HG03066 (cell line): Measurements from ENCODE around the gene HHATL.

Source experiments
- ATAC-seq: cut with Tn5 transposase; IDR thresholded peaks from one replicate; pipeline ENCODE4 v1.9.1; 2021; ENCODE audit warnings: low read depth; ENCODE audit not compliant: unreplicated experiment

HHATL gene, protein sequence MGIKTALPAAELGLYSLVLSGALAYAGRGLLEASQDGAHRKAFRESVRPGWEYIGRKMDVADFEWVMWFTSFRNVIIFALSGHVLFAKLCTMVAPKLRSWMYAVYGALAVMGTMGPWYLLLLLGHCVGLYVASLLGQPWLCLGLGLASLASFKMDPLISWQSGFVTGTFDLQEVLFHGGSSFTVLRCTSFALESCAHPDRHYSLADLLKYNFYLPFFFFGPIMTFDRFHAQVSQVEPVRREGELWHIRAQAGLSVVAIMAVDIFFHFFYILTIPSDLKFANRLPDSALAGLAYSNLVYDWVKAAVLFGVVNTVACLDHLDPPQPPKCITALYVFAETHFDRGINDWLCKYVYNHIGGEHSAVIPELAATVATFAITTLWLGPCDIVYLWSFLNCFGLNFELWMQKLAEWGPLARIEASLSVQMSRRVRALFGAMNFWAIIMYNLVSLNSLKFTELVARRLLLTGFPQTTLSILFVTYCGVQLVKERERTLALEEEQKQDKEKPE

DNA sequence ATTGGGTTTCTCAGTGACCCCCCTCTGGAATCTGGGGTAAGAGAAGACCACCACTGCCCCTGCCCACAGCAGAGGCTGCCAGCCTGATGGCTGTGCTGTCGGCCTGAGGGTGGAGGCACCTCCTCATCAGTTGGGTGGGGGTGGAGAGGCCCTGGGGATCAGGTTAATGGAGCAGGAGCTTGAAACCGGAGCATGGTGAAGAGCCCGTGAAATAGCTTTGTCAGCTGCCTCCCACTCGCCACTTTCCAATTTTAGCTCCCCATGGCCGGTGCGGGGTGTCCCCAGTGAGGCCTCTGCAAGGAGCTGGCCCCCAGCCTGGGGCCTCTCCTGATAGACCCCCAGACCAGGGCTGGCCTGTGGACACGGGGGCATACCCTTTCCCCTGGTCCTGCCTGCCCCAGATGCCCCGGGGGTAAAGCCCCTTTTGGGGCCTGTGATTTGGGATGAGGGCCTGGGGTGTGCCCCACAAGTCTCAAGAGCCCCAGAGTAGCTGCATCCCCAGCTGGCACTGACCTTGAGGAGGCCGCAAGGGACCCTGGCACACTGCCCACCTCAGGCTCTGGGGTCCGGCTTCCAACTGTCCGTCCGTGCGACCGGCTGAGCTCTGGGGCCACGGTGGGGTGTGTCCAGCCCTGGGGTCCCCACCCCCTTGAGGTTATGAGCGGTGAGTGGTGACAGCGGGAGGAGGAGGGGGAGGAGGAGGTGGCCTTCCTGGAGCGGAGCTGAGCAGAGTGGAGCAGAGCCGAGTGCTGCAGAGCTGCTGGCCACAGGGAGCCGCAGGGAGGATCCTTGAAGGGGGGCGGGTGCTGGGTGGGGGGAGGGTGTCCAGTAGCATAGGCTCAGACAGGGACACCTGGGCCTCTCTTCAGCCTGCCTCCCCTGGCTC is at the start of gene HHATL:
TSS of gene HHATL (minus strand) at position 733 of the 886 bp plus-strand sequence. CDS start 1,972 bp downstream, outside the sequence.
- no peak for ATAC-seq

DNA sequence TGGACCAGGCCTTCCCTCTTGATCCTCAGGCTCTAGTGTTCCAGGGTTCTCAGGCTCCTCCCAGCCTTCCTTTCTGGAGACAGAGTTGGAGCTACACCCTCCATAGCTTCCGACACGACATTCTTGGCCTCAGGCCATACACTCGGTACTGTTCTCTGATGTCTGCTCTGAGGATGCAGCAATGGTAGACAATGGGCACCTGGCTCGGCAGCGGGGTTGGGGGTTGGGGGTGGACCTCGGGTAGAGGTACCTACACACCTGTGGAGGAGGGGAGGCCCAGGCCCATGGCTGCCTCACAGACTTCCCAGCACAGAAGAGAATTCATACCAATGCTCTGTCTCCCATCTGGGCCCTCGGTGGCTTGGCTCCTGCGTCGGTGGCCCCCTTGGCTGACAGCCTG is 49.0 kb upstream of the HHATL start:
- ATAC-seq = no peak

DNA sequence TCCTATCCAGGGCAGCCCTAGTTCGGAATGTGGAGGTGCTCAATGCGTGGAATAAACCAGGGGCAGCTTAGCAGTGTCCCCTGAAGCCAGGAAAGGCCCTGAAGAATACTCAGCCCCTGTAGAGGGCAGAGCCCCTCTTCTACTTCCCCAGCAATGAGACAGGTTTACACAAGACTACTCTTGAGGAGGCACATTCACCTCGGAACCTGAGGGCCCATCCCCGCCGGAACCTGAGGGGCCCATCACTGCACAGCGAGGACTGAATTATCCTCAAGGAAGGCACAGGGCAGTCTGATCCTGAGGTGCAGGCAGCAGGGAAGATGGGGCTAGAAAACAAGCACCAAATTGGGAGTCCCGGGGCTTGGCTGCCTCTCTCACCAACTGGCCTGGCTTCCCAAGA is 48.2 kb upstream of the HHATL start:
- no peak for ATAC-seq

DNA sequence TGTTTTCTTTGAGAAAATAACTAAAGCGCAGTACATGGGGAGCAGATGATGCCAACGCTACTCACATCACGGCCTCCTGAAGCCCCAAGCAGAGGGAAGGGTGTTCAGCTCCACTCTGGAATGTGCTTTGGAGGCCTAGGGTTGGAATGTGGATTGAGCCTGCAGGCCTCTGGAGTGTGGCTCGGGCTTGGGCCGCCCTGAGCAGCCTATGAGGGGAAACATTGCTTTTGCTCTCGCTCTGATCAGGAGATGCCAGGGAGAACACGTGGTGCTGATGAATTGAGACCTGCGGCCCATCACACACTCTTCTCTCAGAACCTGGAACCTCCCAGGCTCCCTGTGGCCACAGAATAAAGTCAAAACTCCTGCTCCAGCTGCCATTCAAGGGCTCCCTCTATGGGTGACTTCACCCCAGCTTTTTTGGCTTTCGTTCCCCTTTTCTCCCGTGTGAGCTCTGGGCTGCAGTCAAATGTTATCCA is 47.2 kb upstream of the HHATL start:
- ATAC-seq = no peak

DNA sequence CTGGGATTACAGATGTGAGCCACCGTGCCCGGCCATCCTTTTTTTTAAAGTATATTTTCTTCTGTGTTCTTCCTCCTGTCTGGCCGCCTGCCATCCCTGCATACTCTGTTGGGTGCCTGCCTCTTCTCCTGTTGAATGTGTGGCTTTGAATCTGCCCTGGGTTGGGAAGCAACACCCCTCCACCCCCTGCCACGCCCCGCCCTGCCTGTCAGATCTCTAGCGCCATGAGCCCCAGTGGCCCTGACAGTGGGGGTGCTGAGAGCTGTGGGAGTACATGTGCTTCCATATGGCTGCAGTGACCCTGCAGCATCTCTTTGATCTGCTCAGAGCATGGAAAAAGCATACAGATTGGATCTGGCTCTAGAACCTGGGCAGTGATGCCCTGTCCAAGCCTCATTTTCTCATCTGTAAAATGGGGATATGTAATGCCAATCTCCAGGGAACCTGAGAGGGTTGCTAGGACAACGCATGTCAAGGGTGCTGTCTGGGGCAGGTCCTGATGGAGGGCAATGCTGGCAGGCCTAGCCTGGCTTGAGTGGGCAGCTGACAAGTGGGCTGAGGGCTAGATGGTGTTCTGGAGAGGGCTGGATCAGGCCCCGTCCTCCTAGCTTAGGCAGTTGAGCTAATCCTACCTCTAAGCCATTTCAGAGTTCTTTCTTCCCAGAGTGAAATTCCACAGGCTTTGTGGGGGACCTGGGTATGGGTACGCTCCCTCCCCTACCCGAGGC is 46.6 kb upstream of the HHATL start:
- no peak for ATAC-seq

DNA sequence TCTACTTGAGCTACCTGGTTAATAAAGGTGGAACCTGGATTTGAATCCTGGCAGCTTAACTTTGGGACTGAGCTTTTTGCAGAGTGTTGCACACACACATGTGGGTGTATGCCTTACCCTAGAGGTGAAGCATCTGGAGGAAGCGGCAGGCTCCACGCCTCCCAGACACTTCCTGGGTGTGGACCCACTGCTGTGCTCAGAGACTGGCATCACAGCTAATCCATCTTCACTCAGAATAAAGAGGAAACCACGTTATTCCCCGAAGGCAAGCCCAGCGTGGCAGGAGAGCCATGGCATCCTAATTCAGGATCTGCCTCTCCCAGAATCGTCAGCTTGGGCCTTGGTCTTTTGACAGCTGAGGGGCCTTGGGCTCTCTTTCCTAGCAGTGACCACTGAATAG is 45.0 kb upstream of the HHATL start:
- no peak for ATAC-seq

DNA sequence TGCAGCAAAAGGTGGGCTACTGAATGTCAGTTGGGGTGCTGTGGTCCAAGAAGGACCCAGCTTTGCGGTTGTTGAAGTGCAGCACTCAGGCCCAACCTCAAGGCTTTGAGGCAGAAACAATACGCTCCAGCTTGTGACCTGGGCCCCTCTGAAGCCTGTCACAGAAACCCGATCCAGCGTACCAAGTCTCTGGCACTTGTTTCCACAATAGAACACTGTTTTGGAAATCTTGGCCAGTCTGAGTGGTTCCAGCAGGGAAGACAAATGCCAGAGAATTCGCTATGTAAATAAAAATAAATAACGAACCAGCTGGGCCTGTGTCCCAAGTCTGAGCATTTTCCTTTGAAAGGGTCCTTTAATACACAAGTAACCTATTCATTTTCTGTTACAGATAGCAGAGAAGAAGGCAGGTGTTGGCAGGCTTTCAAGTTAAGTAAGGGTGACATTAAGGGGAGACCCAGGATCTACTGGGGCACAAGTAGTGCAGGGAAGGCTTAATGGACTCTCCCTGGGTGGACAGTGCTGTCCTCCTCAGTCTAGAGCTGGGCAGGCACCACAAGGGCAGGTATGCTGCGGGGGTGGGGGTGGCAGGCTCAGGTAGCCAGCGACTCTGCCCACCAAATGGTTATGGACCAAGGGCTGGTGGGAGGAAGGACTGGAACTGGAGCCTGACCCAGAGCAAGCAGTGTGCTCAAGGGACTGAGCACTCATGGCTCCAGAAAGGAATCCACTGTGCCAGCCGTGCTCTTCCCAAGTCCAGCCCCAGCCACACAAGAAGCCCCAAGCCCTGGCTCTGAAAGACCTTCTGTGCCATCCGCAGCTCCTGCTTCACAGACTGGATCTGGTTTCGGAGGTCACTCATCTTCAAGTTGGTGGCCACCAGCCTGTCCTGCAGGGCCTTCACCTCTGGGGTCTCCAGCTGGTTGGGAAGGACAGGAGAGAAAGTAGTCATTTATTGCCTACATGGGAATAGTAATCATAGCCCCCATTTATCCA is 44.2 kb upstream of the HHATL start:
- no peak for ATAC-seq

DNA sequence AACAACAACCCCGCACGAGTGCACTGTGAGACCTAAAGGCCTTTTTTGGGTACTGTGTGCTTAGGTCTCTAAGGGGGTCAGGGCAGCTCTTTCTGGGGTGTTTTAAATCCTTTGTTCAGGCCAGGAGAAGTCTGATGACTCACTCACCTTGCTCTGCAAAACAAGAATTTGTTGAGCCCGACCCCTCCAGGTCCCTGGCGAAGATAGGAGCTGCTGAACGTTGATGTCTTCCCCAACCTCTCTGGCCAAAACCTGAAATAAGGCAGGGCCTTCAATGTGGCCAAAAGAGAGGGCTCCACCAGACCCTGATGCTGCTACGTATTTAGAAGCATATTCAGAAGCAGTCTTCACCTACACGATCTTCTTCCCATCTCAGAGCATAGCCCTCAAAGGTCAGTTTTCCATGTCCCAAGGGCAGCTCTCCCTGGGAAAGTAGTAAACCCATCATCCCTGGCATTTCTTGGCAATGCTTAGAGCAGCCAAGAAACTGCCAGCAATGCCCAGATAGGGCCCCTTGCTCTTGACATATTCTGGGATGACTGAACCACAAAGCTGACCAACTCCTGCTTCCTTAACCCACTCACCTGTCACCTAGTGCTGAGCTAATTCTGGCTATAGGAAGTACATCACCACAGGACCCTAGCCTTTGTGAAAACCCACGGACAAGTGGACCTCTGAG is 43.3 kb upstream of the HHATL start:
- no peak for ATAC-seq

DNA sequence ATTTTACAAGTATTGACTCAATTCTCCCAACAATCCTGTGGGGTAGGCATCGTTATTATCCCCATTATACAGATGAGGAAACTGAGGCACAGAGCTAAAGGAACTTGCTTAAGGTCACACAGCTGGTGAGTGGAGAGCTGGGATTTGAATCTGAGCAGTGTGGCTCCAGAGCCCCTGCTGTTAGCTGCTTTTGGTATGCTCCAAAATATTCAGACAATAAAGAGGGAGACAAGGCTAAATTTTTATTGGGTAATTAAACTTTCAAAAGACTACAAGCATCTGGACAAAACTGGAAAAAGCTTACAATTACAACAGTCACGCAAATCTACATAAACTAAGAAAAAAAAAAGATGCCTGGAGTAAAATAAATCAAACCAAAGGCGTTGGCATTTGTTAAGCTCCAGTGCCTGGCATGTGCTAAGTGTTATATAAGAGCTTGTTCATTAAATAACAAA is 42.7 kb upstream of the HHATL start:
- no peak for ATAC-seq

DNA sequence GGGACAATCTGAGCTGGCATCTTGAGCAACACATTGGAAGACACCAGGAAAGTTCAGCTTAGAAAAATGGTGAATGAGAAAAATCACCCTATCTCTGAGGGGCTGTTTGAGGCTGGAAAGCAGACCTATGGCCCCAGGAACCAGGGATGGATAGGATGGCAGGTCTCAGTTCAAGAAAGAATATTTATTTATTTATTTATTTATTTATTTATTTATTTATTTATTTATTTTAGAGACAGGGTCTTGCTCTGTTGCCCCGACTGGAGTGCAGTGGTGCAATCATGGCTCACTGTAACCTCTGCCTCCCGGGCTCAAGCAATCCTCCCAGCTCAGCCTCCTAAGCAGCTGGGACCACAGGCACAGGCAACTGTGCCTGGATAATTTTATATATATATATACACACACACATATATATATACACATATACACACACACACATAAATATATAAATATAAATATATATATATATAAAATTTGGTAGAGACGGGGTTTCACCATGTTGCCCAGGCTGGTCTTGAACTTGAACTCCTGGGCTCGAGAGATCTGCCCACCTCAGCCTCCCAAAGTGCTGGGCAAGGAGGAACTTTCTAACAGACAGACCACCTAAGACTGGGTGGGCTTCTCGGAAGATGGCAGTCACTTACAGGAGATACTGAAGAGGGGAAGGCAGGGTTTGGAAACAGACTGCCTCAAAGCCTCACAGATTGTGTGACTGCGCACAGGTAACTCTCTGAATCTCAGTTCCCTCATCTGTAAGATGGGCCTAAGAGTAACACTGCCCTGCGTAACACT is 40.8 kb upstream of the HHATL start:
- no peak for ATAC-seq

DNA sequence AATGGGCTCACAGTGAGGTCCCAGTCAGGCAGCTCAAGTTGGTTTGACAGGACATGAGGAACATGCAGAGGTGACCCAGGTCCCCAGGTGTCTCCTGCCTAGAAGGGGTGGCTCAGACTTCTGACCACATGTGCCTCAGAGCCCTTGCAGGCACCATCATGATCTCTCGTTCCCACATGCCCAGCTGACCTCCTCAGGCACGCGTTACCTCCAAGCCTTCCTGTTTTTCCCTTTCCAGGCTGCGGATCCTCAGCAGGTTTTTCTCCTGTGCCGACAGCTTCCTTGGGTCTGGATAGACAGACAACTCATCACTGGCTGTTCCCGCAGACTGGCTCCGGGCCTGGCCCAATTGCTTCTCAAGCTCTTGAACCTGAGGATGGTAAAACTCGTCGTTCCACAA is 40.1 kb upstream of the HHATL start:
- ATAC-seq = no peak

DNA sequence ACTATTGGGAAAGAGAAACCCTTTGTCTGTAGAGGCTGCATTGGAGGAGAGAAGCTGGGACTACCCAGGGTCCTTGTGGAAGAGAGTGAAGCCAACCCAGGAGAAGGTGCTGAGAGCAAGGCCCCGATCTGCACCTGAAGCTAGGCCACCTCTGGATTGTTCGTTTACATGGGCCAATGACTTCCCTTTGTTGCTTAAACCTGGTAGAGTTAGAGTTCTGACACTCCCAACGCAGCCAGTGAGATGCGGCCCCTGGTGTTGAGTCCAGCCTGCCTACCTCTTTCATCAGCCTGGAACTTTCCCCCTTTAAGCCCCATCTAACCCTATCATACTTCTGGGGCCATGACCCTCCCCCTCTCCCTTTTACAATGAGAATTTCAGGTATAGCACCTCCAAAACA is 39.7 kb upstream of the HHATL start:
- ATAC-seq = no peak

DNA sequence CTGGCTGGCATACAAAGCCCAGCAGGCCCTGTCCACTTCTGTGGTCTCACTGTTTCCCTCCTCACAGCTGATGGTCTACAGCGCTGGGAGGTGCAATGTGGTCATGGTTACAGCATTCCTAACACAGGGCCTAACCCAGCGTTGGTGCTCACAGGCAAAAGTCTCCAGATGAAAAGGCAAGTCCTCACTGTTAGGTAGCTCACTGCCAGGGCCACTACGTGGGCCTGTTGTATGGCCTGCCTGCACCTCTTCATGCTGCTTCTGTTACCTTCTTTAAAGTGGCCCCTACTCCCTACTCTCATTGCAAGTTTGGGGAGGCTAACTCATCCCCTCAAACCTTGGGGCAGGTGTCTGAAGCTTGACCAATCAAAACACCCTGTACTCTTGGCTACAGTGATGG is 39.2 kb upstream of the HHATL start:
- no peak for ATAC-seq

DNA sequence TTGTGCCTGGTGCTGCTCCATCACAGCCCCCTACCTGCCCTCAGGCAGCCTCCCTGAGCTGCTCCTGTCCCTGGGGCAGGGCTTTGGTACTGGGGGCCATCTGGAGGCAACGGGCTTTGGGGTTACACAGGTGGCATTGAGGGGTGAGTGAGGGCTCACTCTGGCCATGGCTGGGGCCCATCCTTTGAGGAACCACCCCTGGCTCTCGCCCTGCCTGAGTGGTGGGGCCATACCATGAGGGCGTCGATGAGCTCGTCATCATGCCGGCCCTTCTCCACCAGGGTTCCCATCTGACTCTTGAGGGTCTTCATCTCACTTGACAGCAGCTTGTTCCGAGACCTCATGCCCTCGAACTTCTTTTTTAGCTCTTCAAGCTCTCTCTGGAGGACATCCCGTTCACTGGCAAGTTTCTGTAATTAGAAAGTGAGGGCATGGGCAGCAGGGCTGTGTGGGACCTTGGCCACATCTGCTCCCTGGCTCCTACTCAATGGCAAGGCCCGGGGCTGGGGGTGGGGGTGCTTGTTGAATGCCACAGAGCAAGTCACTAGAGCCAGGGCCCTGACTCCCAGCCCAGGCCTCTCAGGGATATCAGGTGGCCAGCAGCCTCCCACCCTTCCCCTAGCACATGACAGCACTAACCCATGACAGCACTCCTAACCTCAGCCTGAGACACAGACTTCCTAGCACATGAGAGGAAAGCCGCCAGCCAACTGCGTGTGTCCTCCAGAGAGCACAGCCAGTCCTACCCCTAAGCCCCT is 37.0 kb upstream of the HHATL start:
- ATAC-seq = no peak

DNA sequence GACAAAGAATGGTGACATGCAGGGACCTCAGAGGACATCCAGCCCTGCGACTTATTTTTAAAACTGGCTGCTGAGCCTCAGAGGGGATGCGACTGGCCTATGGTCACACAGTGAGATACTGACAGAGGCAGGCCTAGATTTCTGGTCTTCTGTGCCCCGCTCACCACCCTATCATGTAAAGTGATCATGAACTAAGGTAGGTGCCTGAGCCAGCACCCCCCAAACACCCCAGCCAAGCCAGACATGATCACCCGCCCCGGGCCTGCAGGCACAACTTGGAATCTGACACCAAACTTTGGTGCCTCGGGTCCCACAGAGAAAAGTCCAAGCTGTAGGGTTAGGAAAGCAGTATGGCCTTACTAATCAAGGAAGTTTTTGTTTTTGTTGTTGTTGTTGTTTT is 33.9 kb upstream of the HHATL start:
- no peak for ATAC-seq

DNA sequence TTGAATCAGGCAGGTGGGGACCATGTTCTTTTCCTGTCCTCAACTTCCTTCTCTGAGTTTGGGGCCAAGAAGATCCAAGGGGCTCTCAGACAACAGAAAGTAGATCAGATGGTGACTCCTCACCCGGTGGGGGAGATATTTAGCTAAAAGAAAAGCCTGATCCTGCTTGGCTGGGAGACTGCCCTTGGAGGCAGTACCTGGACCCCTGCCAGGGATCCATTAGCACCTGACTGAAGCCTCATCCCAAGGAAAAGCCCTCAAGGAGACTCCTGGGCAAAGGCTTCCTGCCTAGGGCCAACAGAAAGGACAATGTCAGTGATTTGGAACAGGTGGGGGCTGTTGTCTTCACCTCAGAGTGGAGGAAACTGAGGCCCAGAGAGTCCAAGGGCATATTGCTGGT is 33.5 kb upstream of the HHATL start:
- no peak for ATAC-seq

DNA sequence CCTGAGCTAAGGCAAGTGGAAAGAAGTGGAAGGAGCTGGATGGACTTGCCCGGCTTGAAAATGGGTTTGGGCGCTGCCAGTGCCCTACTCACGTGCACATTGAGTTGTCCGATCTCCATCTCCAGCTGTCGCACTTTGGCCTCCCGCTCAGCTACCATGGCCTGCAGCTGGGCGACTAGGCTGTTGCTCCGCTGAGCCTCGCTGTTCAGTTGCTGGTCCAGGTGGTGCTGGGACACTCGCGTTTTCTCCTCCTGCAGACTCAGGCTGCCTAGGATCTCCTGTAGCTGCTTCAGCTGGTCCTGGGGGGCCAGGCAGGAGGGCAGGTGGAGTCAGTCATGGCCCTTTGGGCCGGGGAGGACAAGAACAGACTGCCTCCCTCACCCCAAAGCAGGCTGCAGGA is 33.0 kb upstream of the HHATL start:
- no peak for ATAC-seq
